Esophagus squamous epithelium (tissue), 5 donors: ENCODE measurements around the gene HMCN2. TPM values are rescaled to one million over a fixed set of nuclear protein-coding genes. Genes with fewer than 3 reads are reported as not detected.

Source experiments
- DNase-seq: peaks from one replicate; lab custom pipeline; 2025; lab: John Stamatoyannopoulos, UW
- H3K27ac ChIP-seq, 4 donors: fragments of 200-600 bp; sonication (generic); one replicate each; pipeline ENCODE4 v1.5.1; 2016 to 2019; ENCODE audit warnings: mild to moderate bottlenecking in 1 of 4
- H3K27me3 ChIP-seq, 4 donors: fragments of 200-600 bp; sonication (generic); 1 replicate in 3 of 4; 2 replicates in 1 of 4; pipeline versions ENCODE4 v1.5.1 to v1.6.0; 2017 to 2021; ENCODE audit warnings: antibody characterized with exemption in 1 of 4
- H3K36me3 ChIP-seq, 3 donors: fragments of 200-600 bp; sonication (generic); one replicate each; pipeline ENCODE4 v1.5.1; 2016 to 2019
- H3K4me1 ChIP-seq, 3 donors: fragments of 200-600 bp; sonication (generic); one replicate each; pipeline ENCODE4 v1.5.1; 2017 to 2019
- H3K4me3 ChIP-seq, 4 donors: fragments of 200-600 bp; sonication (generic); 1 replicate in 3 of 4; 2 replicates in 1 of 4; pipeline ENCODE4 v1.5.1; 2016 to 2019; ENCODE audit warnings: mild to moderate bottlenecking in 2 of 4, moderate library complexity in 1 of 4
- H3K9me3 ChIP-seq, 3 donors: fragments of 200-600 bp; sonication (generic); one replicate each; pipeline ENCODE4 v1.5.1; 2016 to 2019
- CTCF ChIP-seq, 6 experiments: fragments of 450-650 bp in 4 of 6; fragments of 200-600 bp in 2 of 6; sonication (generic) in 2 of 6; IDR thresholded peaks; one replicate each; pipeline ENCODE4 v1.5.1; 2016 to 2019; ENCODE audit warnings: antibody characterized with exemption in 6 of 6, mild to moderate bottlenecking in 4 of 6, moderate library complexity in 4 of 6
- POLR2A ChIP-seq, 4 donors: fragments of 450-650 bp; IDR thresholded peaks; one replicate each; pipeline ENCODE4 v1.6.1; 2017; ENCODE audit warnings: antibody characterized with exemption in 4 of 4, mild to moderate bottlenecking in 4 of 4, moderate library complexity in 3 of 4
- WGBS, 2 donors: methylation state at CpG; one replicate each; pipeline ENCODE4 v1.1.5; 2018; 5-methylcytosine and 5-hydroxymethylcytosine counted together
- intact Hi-C: fragments of 100-400 bp; cut with DNase I; formaldehyde crosslinking; loops from one replicate; pipeline ENCODE4 v1.15.0; 2022
- total RNA-seq, 4 donors: library from RNA; depleted of rRNA; stranded (reverse); fragments of >200 nt; gene quantifications; one replicate each; pipeline ENCODE4 v1.1.0, GENCODE V29; 2016
- donor health status: DM: yes; HTN: yes; CAD: no.

The HMCN2 gene
- total RNA-seq, 4 donors from 2014 or later = 0.53 to 4.8 (median 0.78) TPM

DNA sequence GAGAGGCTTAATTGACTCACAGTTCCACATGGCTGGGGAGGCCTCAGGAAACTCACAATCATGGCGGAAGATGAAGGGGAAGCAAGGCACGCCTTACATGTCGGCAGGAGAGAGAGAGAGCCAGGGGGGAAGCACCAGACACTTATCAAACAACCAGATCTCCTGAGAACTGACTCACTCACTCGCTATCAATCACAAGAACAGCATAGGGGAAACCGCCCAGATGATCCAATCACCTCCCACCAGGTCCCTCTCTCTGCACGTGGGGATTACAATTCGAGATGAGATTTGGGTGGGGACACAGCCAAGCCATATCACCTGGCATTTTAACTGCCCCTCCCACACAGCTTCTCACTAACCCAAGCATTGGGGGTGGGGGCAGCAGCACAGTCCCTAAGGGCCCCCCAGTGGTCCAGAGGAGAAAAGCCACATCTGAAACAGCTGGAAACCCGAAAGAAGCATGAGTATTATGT, 103.1 kb downstream of the HMCN2 start:
- Histone ChIP-seq H3K27ac (no peak overlapping the region), H3K4me1 (no peaks in the 10 kb centered on the region), H3K4me3 (no peak overlapping the region), H3K36me3 (no peaks in the 10 kb centered on the region), H3K9me3 (no peaks in the 10 kb centered on the region), H3K27me3 (peaks cover 0 to 13% (median 0%) of the 10 kb centered on the region in 4 donors)
- no peak for DNase-seq
- no peak for TF ChIP-seq CTCF (IDR thresholded peaks at IDR 0.05)
- TF ChIP-seq POLR2A (IDR thresholded peaks at IDR 0.05) = no peak
- intact Hi-C loops = no loop called here
- WGBS, 2 donors = 35 to 46% methylated on average over 3 to 5 of the region's 8 CpGs

GRCh38 chr9:130370226-130370625, 104.7 kb downstream of the HMCN2 start:
- H3K9me3 ChIP-seq = no peaks in the 10 kb centered on the region
- no peak overlapping the region for H3K27ac ChIP-seq
- WGBS, 2 donors = 48 to 57% methylated on average over 4 of the region's 7 CpGs
- H3K4me3 ChIP-seq = no peak overlapping the region
- no peak for TF ChIP-seq POLR2A (IDR thresholded peaks at IDR 0.05)
- no peaks in the 10 kb centered on the region for H3K36me3 ChIP-seq
- H3K27me3 ChIP-seq = peaks cover 0 to 8% (median 0%) of the 10 kb centered on the region in 4 donors
- intact Hi-C loops = no loop called here
- no peaks in the 10 kb centered on the region for H3K4me1 ChIP-seq
- DNase-seq = no peak

- H3K9me3 ChIP-seq = no peaks in the 10 kb centered on the region
- H3K36me3 ChIP-seq = no peaks in the 10 kb centered on the region
- no peaks in the 10 kb centered on the region for H3K27me3 ChIP-seq
- intact Hi-C loops = no loop called here
- no peak overlapping the region for H3K4me3 ChIP-seq
- H3K4me1 ChIP-seq = no peaks in the 10 kb centered on the region
- H3K27ac ChIP-seq = no peak overlapping the region
- TF ChIP-seq CTCF (IDR thresholded peaks at IDR 0.05) (no peak), POLR2A (IDR thresholded peaks at IDR 0.05) (no peak)
- no peak for DNase-seq
- WGBS, 2 donors = 63 to 92% methylated on average over 2 of the region's 3 CpGs
Observed at GRCh38 chr9:130371196-130371966, 105.8 kb downstream of the HMCN2 start.

DNA sequence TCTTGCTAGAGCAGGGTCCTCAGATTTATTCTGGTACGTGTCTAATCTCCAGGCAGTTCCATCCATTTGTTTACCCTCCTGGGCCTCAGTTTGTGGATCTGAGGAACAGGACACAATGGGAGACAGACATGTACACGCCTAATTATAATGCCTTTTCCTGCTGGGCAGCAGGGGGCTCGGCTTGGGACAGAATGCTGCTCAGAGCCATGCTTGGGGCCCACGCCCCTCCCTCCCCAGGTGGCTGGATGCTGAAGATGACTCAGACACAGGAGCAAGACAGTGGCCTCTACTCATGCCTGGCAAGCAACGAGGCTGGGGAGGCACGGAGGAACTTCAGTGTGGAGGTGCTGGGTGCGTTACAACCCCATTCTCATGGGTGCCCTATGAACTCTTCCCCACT, 106.5 kb downstream of the HMCN2 start:
- Histone ChIP-seq H3K36me3 (no peaks in the 10 kb centered on the region), H3K9me3 (no peaks in the 10 kb centered on the region), H3K27ac (no peak overlapping the region), H3K4me3 (no peak overlapping the region), H3K4me1 (no peaks in the 10 kb centered on the region), H3K27me3 (no peaks in the 10 kb centered on the region)
- WGBS, 2 donors = 74 to 80% methylated on average over 2 of the region's 7 CpGs
- intact Hi-C loops = no loop called here
- TF ChIP-seq POLR2A (IDR thresholded peaks at IDR 0.05) (no peak), CTCF (IDR thresholded peaks at IDR 0.05) (no peak)
- no peak for DNase-seq

DNA sequence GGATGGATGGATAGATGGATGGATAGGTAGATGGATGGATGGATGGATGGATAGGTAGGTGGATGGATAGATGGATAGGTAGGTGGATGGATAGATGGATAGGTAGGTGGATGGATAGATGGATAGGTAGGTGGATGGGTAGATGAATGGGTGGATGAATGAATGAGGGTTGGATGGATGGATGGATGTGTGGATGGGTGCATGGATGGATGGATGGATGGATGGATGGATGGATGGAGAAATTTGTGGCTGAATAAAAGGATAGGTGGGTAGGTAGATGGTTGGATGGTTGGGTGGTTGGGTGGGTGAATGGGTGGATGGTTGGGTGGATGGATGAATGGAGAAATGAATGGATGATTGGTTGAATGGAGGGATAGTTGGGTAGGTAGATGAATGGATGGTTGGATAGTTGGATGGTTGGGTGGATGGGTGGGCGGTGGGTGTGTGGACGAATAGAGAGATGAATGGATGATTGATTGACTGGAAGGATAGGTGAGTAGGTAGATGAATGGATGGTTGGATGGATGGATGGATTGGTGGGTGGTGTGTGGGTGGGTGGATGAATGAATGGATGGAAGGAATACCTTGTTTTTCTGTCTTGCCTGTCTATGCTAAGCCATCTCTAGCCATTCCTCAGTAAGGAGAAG, 108.2 kb downstream of the HMCN2 start:
- DNase-seq = no peak
- Histone ChIP-seq H3K27ac (no peak overlapping the region), H3K36me3 (no peaks in the 10 kb centered on the region), H3K9me3 (no peaks in the 10 kb centered on the region), H3K4me3 (no peak overlapping the region), H3K27me3 (no peaks in the 10 kb centered on the region), H3K4me1 (no peaks in the 10 kb centered on the region)
- intact Hi-C loops = no loop called here
- 72 to 85% methylated on average over 2 of the region's 2 CpGs for WGBS, 2 donors
- TF ChIP-seq POLR2A (IDR thresholded peaks at IDR 0.05) = no peak
- TF ChIP-seq CTCF (IDR thresholded peaks at IDR 0.05) = no peak
